MCF 10A (cell line): ENCODE results near the gene NEU2. TPM values are rescaled to one million over a fixed set of nuclear protein-coding genes. Genes with fewer than 3 reads are reported as not detected.
"Not testable (repeated sequence)": the region's sequence is repeated elsewhere in the genome, so short reads cannot be mapped to it uniquely, and the experiment has no call there.

ENCODE experiments used
- BruUV-seq: library from RNA; stranded (reverse); fragments of 400-500 nt; replicated peaks from 2 replicates; lab custom pipeline; 2021; lab: Mats Ljungman, UMichigan
- CTCF ChIA-PET: fragments of 300-600 bp; sonication (Branson Sonifier 250); formaldehyde crosslinking; extraction: SDS; loops from one replicate; lab custom pipeline; 2021; ENCODE audit warnings: antibody characterized with exemption, inconsistent platforms; lab: Yijun Ruan, JAX
- POLR2A ChIA-PET: fragments of 300-600, 350-650 bp; sonication (Branson Sonifier 250); formaldehyde crosslinking; extraction: SDS; loops from one replicate; lab custom pipeline; 2020; ENCODE audit warnings: antibody characterized with exemption, inconsistent platforms; lab: Yijun Ruan, JAX
- DNase-seq: peaks from one replicate; pipeline ENCODE4 v3.0.0-alpha.2; 2018; ENCODE audit not compliant: unreplicated experiment
- H3K27ac Mint-ChIP-seq: one replicate; pipeline ENCODE4 v1.8.0; 2022; ENCODE audit warnings: mild to moderate bottlenecking, low read depth, mixed read lengths; ENCODE audit not compliant: unreplicated experiment
- H3K27me3 Mint-ChIP-seq: one replicate; pipeline ENCODE4 v1.8.0; 2022; ENCODE audit warnings: mixed read lengths; ENCODE audit not compliant: insufficient read depth, unreplicated experiment
- H3K36me3 Mint-ChIP-seq: one replicate; pipeline ENCODE4 v1.8.0; 2022; ENCODE audit warnings: mild to moderate bottlenecking, moderate library complexity, mixed read lengths; ENCODE audit not compliant: insufficient read depth, unreplicated experiment
- H3K4me1 Mint-ChIP-seq: one replicate; pipeline ENCODE4 v1.8.0; 2022; ENCODE audit warnings: mixed read lengths; ENCODE audit not compliant: insufficient read depth, unreplicated experiment
- H3K4me3 Mint-ChIP-seq: one replicate; pipeline ENCODE4 v1.8.0; 2022; ENCODE audit warnings: mild to moderate bottlenecking, moderate library complexity, mixed read lengths; ENCODE audit not compliant: unreplicated experiment
- H3K9me3 Mint-ChIP-seq: one replicate; pipeline ENCODE4 v1.8.0; 2022; ENCODE audit warnings: mixed read lengths; ENCODE audit not compliant: unreplicated experiment
- intact Hi-C: fragments of 100-400 bp; cut with micrococcal nuclease; formaldehyde crosslinking; loops from 2 replicates; pipeline ENCODE4 v1.14.1; 2022
- total RNA-seq: library from RNA; stranded (reverse); gene quantifications from 2 replicates; pipeline ENCODE4 v1.2.3, GENCODE V29; 2022
- TF ChIP-seq, protein P1 (sequence below): fragments of 200-600 bp; IDR thresholded peaks from one replicate; pipeline ENCODE4 v1.8.0; 2022; ENCODE audit warnings: antibody characterized with exemption, mild to moderate bottlenecking; ENCODE audit not compliant: unreplicated experiment

The NEU2 gene
- total RNA-seq, 1 experiment from 2014 or later = not detected

DNA sequence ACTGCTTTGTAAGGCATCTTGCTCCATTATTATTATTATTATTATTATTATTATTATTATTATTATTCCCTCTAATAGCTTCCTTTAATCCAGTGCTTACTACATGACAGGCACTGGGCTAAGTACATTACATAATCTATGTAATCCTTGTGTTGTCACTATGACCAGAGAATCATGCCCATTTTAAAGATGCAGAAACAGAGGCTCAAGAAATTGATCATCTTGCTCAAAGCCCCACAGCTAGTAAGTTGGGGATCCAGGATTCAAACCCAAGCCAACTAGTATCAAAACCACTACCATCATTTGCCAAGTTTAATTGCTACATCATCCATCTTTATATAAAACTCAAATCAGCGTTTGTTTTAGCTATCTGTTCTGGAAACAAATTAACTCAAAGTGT lies 18.8 kb upstream of the NEU2 start:
- H3K4me1 Mint-ChIP-seq = no peaks in the 10 kb centered on the region
- H3K9me3 Mint-ChIP-seq = peaks cover 13% of the 10 kb centered on the region
- BruUV-seq = no TSS peak
- ChIA-PET CTCF (interaction anchor here (0.6 kb wide), 1 partner anchor 125 kb away, joined by 3 read pairs; no protein-coding TSS in a partner anchor), POLR2A (interaction anchor here (0.5 to 1.0 kb wide), 2 partner anchors 13 to 231 kb away, joined by 3 to 7 read pairs; no protein-coding TSS in a partner anchor)
- TF ChIP-seq, protein P1, sequence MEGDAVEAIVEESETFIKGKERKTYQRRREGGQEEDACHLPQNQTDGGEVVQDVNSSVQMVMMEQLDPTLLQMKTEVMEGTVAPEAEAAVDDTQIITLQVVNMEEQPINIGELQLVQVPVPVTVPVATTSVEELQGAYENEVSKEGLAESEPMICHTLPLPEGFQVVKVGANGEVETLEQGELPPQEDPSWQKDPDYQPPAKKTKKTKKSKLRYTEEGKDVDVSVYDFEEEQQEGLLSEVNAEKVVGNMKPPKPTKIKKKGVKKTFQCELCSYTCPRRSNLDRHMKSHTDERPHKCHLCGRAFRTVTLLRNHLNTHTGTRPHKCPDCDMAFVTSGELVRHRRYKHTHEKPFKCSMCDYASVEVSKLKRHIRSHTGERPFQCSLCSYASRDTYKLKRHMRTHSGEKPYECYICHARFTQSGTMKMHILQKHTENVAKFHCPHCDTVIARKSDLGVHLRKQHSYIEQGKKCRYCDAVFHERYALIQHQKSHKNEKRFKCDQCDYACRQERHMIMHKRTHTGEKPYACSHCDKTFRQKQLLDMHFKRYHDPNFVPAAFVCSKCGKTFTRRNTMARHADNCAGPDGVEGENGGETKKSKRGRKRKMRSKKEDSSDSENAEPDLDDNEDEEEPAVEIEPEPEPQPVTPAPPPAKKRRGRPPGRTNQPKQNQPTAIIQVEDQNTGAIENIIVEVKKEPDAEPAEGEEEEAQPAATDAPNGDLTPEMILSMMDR = no peak
- no peak overlapping the region for H3K27ac Mint-ChIP-seq
- no peak for DNase-seq
- no peaks in the 10 kb centered on the region for H3K27me3 Mint-ChIP-seq
- H3K36me3 Mint-ChIP-seq = no peaks in the 10 kb centered on the region
- H3K4me3 Mint-ChIP-seq = no peak overlapping the region
- intact Hi-C loops = no loop called here

DNA sequence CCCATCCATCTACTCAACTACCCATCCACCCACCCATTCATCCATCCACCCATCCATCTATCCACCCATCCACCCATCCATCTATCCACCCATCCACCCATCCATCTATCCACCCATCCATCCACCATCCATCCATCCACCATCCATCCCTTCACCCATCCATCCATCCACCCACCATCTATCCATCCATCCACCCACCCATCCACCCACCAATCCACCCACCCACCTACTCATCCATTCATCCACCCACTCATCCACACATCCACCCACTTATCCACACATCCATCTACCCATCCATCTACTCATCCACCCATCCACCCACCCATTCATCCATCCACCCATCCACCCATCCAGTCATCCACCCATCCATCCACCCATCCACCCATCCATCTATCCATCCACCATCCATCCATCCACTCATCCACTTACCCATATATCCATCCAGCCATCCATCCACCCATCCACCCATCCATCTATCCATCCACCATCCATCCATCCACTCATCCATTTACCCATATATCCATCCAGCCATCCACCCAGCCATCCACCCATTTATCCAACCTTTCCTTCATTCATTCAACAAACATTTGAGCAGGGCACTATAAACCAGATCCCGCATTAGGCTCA lies 17.3 kb upstream of the NEU2 start:
- POLR2A ChIA-PET = no interaction called here
- no peak for DNase-seq
- Mint-ChIP-seq H3K4me3 (no peak overlapping the region), H3K27me3 (no peaks in the 10 kb centered on the region), H3K27ac (no peak overlapping the region), H3K36me3 (no peaks in the 10 kb centered on the region), H3K9me3 (peaks cover 13% of the 10 kb centered on the region), H3K4me1 (no peaks in the 10 kb centered on the region)
- CTCF ChIA-PET = no interaction called here
- intact Hi-C loops = no loop called here
- TF ChIP-seq, protein P1 = no peak
- BruUV-seq = no TSS peak

DNA sequence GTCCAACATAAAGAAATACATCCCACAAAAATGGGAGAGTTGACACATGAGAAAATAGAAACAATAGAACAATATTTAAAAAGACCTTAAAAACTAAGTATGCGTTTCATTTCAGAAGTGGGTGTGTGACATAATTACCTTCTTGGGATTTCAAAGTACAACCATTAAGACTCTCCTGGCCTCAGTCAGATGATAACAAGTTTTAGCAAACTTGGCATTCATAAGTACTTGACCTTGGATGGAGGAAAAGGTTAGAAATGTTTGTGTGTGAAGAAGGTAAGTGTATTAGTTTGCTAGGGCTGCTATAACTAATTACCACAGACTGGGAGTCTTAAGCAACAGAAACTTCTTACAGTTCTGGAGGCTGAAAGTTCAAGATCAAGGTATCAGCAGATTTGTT lies 14.5 kb upstream of the NEU2 start:
- Mint-ChIP-seq H3K27ac (no peak overlapping the region), H3K9me3 (peaks cover 13% of the 10 kb centered on the region), H3K4me1 (no peaks in the 10 kb centered on the region), H3K4me3 (no peak overlapping the region), H3K27me3 (no peaks in the 10 kb centered on the region), H3K36me3 (no peaks in the 10 kb centered on the region)
- intact Hi-C loops = no loop called here
- ChIA-PET CTCF (no interaction called here), POLR2A (interaction anchor here (0.8 kb wide), 1 partner anchor 8 kb away, joined by 4 read pairs; no protein-coding TSS in a partner anchor)
- no peak for DNase-seq
- BruUV-seq = no TSS peak
- TF ChIP-seq, protein P1 = no peak

DNA sequence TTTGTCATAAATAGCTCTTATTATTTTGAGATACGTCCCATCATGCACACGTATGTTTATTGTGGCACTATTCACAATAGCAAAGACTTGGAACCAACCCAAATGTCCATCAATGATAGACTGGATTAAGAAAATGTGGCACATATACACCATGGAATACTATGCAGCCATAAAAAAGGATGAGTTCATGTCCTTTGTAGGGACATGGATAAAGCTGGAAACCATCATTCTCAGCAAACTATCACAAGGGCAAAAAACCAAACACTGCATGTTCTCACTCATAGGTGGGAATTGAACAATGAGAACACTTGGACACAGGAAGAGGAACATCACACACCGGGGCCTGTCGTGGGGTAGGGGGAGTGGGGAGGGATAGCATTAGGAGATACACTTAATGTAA lies 12.9 kb upstream of the NEU2 start:
- H3K27me3 Mint-ChIP-seq, H3K36me3 Mint-ChIP-seq, H3K27ac Mint-ChIP-seq, DNase-seq, H3K4me3 Mint-ChIP-seq, H3K4me1 Mint-ChIP-seq, intact Hi-C loops, BruUV-seq, CTCF ChIA-PET: not testable (repeated sequence)
- POLR2A ChIA-PET = interaction anchor here (0.6 kb wide), 1 partner anchor 30 kb away, joined by 3 read pairs; no protein-coding TSS in a partner anchor
- H3K9me3 Mint-ChIP-seq = peaks cover 11% of the 10 kb centered on the region
